Measurements from ENCODE around the gene RAB8B. TPM values are rescaled to one million over a fixed set of nuclear protein-coding genes. Genes with fewer than 3 reads are reported as not detected.
"Not testable (repeated sequence)": the region's sequence is repeated elsewhere in the genome, so short reads cannot be mapped to it uniquely, and the experiment has no call there.

The RAB8B gene
- total and polyA plus RNA-seq, 4 donors = 34.4 to 104 (median 53.5) TPM

DNA sequence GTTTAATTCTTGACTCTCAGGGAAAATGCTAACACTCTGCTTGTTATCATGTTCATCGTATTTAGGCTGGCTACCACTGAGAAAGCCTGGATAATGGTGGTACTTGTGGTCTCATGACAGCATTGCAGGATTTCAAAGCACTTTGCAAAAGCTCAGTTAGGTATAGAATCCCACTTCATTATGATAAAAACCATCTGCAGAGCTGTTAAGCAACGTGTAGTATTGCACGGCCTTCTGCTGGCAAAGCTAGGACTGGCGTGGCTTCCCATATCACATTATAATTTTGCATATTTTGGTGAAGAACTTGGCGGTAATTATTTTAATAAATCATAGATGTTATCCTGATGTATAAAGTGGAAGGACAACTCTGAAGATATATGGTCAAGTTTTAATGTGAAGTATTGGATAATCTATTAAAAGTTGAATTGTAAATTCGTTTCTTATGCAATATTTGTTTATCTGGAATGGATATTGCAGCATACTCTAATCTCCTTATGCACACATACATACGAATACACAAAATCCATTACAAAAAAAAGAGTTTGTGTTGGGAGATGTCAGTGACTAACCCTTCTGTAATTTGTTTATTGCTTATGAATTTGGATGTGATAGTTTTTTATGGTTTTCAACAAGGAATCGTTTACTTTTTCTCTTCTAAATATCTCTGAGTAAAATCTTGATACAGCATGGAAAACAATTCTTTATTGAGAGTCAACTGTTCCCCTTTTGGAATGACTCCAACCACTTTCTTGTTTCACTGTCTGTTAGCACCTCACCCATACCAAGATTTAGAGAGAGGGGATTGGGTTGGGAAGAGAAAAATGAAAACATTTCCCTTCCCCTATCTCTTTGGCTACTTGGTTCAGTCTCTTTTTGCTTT is 9.2 kb downstream of the RAB8B start:
- peak in 2 of 6 donors; percentile 53 to 67 for DNase-seq (ENCODE audit: low read depth in 4 of 6, low spot score in 6 of 6)
- Histone ChIP-seq H3K27me3 (ENCODE audit: control insufficient read depth, insufficient read depth, low read length) (no peaks in the 10 kb centered on the region), H3K4me1 (ENCODE audit: control insufficient read depth, insufficient read depth, low read length) (peaks cover 19% of the 10 kb centered on the region), H3K9me3 (ENCODE audit: control insufficient read depth, insufficient read depth, low read length) (no peaks in the 10 kb centered on the region), H3K36me3 (ENCODE audit: control insufficient read depth, insufficient read depth, low read length) (no peaks in the 10 kb centered on the region), H3K4me3 (ENCODE audit: low read depth, low read length) (no peak overlapping the region), H3K27ac (ENCODE audit: low read depth, low read length) (no peak overlapping the region)
- WGBS (ENCODE audit: insufficient coverage) = no CpG with 5 or more reads among the region's 8 CpGs

DNA sequence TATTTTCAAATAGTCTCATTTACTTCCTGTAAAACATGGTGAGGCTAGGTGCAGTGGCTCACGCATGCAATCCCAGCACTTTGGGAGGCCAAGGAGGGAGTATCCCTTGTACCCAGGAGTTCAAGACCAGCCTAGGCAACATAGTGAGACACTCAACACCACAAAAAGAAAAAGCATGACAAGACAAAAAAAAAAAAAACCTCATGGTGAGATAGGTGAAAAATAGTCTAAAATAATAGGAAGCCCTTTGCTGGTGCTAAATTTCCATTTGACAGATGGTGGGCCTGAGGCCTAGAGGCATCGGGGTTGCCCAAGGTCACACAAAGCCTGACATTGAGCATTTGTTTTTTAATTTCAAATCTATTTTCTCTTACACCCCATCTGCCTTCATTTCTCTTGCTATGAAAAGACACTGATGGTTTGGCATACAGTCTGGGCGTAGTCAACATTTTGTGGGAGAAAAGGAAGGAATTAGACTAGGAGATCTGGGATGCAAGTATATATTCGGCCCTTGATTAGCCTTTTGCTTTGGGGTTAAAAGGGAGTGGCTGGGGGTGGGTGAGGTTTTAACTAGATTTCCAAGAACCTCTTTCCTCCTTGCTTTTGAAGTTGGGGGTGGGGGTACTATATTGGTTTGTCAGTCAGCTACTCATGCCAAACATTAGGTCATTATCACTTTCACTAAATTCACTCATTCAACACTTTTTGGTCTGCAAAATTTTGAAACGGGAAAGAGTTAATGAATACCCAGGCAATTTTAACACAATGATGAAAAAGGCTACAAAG is 11.3 kb downstream of the RAB8B start:
- Histone ChIP-seq H3K27me3 (ENCODE audit: control insufficient read depth, insufficient read depth, low read length) (no peaks in the 10 kb centered on the region), H3K4me1 (ENCODE audit: control insufficient read depth, insufficient read depth, low read length) (peaks cover 15% of the 10 kb centered on the region), H3K36me3 (ENCODE audit: control insufficient read depth, insufficient read depth, low read length) (no peaks in the 10 kb centered on the region), H3K4me3 (ENCODE audit: low read depth, low read length) (no peak overlapping the region), H3K27ac (ENCODE audit: low read depth, low read length) (no peak overlapping the region), H3K9me3 (ENCODE audit: control insufficient read depth, insufficient read depth, low read length) (no peaks in the 10 kb centered on the region)
- peak in 1 of 6 donors; percentile 39 for DNase-seq (ENCODE audit: low read depth in 4 of 6, low spot score in 6 of 6)
- 86% methylated on average over 1 of the region's 5 CpGs for WGBS (ENCODE audit: insufficient coverage)

DNA sequence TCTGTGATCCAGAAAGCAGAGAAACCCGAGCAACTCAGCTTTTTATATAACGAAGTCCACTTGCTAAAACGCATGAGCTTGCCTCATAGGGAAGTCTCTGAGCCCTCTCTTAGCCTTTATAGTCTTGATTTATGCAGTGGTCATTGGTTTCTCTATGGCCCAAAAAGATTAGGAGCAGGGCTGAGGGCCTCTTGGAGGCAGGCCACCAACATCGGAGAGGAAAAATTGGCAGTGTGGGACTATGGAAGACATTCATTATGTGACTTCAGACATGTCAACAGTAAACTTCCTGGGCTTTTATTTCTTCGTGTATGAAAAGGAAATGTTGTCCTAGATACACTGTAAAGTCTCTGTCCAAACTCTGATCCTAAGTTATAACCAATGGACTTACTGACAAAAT is 13.5 kb downstream of the RAB8B start:
- no peaks in the 10 kb centered on the region for H3K27me3 ChIP-seq (ENCODE audit: control insufficient read depth, insufficient read depth, low read length)
- no peak overlapping the region for H3K4me3 ChIP-seq (ENCODE audit: low read depth, low read length)
- no peaks in the 10 kb centered on the region for H3K9me3 ChIP-seq (ENCODE audit: control insufficient read depth, insufficient read depth, low read length)
- peak overlapping the region; percentile 65 for H3K27ac ChIP-seq (ENCODE audit: low read depth, low read length)
- peak in 2 of 6 donors; percentile 21 to 27 for DNase-seq (ENCODE audit: low read depth in 4 of 6, low spot score in 6 of 6)
- no CpG with 5 or more reads among the region's 5 CpGs for WGBS (ENCODE audit: insufficient coverage)
- H3K36me3 ChIP-seq (ENCODE audit: control insufficient read depth, insufficient read depth, low read length) = no peaks in the 10 kb centered on the region
- peaks cover 10% of the 10 kb centered on the region for H3K4me1 ChIP-seq (ENCODE audit: control insufficient read depth, insufficient read depth, low read length)

DNA sequence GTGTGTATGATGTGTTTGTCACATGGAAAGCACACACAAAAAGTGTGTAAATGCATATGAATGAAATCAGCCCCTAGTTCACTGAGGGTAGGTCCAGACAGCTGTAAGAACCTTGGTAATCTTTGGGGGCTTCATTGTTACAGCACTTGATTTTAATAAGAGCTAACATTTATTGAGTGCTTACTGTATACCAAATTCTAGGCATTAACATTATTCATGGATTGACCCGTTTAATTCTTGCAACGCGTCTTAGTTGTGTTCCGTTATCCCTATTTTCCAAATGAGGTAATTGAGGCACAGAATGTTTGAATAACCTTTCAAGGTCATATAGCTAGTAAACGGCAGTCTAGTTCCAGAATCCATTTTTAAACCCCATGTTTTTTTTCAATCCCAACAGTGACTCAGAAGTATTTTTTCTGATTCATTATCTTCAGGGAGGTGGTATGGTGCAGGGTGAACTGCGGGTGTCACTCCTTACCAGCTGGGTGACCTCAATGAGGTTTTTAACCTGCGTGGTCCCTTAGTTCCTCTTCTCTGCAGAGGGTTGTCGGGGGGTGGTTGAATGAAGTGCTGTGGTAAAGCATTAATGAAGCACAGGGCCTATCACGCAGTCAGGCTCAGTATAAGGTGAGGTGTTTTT is 14.2 kb downstream of the RAB8B start:
- Histone ChIP-seq H3K4me3 (ENCODE audit: low read depth, low read length) (no peak overlapping the region), H3K36me3 (ENCODE audit: control insufficient read depth, insufficient read depth, low read length) (no peaks in the 10 kb centered on the region), H3K27me3 (ENCODE audit: control insufficient read depth, insufficient read depth, low read length) (no peaks in the 10 kb centered on the region), H3K27ac (ENCODE audit: low read depth, low read length) (no peak overlapping the region), H3K9me3 (ENCODE audit: control insufficient read depth, insufficient read depth, low read length) (no peaks in the 10 kb centered on the region), H3K4me1 (ENCODE audit: control insufficient read depth, insufficient read depth, low read length) (peaks cover 10% of the 10 kb centered on the region)
- 63% methylated on average over 2 of the region's 9 CpGs for WGBS (ENCODE audit: insufficient coverage)
- no peak for DNase-seq (ENCODE audit: low read depth in 4 of 6, low spot score in 6 of 6)

DNA sequence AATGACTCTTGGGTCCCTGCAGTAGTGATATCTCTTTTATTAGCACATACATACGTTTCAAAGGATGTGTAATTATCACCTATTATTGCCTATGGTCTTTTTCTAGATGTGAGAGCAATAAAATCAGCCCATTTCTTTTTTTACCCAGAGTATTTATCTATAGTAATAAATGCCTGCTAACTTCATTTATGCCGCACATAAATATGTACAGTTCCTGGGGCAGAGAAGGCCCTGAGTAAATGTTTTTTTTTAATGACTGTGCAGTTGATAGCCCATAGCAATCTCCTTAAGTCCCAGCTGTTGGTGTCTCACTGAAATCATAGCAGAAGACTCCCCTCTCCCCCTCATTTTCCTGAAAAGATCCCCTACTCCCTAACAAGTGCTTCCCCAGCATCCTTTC is 16.7 kb downstream of the RAB8B start:
- Histone ChIP-seq H3K9me3 (ENCODE audit: control insufficient read depth, insufficient read depth, low read length) (no peaks in the 10 kb centered on the region), H3K36me3 (ENCODE audit: control insufficient read depth, insufficient read depth, low read length) (no peaks in the 10 kb centered on the region), H3K4me1 (ENCODE audit: control insufficient read depth, insufficient read depth, low read length) (peaks cover 15% of the 10 kb centered on the region), H3K4me3 (ENCODE audit: low read depth, low read length) (no peak overlapping the region), H3K27me3 (ENCODE audit: control insufficient read depth, insufficient read depth, low read length) (no peaks in the 10 kb centered on the region), H3K27ac (ENCODE audit: low read depth, low read length) (no peak overlapping the region)
- peak in 1 of 6 donors; percentile 68 for DNase-seq (ENCODE audit: low read depth in 4 of 6, low spot score in 6 of 6)
- WGBS (ENCODE audit: insufficient coverage) = no CpG with 5 or more reads among the region's 2 CpGs

DNA sequence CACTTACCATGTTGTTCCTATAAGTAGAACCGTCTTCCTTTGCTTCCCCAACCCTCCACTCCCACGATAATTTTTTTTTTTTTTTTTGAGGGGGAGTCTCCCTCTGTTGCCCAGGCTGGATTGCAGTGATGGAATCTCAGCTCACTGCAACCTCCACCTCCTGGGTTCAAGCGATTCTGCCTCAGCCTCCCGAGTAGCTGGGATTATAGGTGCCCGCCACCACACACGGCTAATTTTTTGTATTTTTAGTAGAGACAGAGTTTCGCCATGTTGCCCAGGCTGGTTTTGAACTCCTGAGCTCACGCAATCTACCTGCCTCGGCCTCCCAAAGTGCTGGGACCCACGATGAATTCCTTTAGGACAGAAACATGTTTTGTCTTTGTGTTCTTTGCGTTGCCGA is 19.4 kb downstream of the RAB8B start:
- not testable (repeated sequence) for H3K36me3 ChIP-seq (ENCODE audit: control insufficient read depth, insufficient read depth, low read length); H3K27ac ChIP-seq (ENCODE audit: low read depth, low read length); H3K27me3 ChIP-seq (ENCODE audit: control insufficient read depth, insufficient read depth, low read length); DNase-seq (ENCODE audit: low read depth in 4 of 6, low spot score in 6 of 6); H3K4me3 ChIP-seq (ENCODE audit: low read depth, low read length); H3K9me3 ChIP-seq (ENCODE audit: control insufficient read depth, insufficient read depth, low read length); H3K4me1 ChIP-seq (ENCODE audit: control insufficient read depth, insufficient read depth, low read length)
- WGBS (ENCODE audit: insufficient coverage) = 100% methylated on average over 10 of the region's 12 CpGs

DNA sequence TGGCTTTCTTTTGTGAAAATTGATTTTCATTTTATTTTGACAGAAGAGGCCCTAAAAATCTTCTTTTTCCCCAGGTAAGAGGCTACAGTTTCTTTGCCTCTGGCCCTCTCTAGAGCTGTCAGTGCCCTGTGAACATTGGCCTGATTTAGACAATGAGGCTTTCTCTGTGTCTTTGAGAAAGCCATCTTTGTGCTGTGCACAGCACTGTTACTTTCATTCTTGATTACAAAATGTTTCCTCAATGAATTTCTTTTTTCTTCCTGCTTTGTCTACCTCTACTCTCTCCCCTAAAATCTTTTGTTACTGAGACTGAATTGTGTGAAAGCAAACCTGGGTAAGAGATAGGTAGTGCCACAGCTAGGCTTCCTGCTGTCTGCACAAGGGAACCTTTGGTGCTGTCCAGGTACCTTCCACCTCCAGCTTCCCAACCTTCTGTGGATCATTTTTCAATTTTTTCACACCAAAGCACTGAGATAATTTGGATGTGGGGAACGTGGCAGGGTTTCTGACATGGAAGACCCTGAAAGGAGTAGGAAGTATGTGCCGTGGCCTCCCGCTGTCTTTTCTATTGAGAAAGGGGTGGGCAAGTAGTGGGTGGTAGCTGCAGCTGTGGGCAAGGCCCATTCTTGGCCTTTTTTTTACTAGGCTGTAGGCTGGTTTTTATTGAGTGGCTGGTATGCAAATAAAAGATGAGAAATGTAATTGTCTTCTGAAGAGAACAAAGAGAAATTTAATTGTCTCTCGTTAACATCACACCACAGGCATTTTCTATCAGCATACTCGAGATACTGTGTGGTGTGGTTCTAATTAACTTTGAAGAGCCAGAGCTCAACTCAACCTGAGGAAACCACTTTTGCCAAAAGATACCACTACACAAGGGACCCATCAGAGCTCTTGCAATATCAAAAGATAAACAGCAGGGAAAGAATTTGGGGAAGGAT is 21.0 kb downstream of the RAB8B start:
- DNase-seq (ENCODE audit: low read depth in 4 of 6, low spot score in 6 of 6) = peak in 2 of 6 donors; percentile 36 to 43
- WGBS (ENCODE audit: insufficient coverage) = 36% methylated on average over 2 of the region's 5 CpGs
- Histone ChIP-seq H3K36me3 (ENCODE audit: control insufficient read depth, insufficient read depth, low read length) (no peaks in the 10 kb centered on the region), H3K27me3 (ENCODE audit: control insufficient read depth, insufficient read depth, low read length) (no peaks in the 10 kb centered on the region), H3K27ac (ENCODE audit: low read depth, low read length) (peak overlapping the region; percentile 83), H3K4me1 (ENCODE audit: control insufficient read depth, insufficient read depth, low read length) (peaks cover 5% of the 10 kb centered on the region), H3K4me3 (ENCODE audit: low read depth, low read length) (no peak overlapping the region), H3K9me3 (ENCODE audit: control insufficient read depth, insufficient read depth, low read length) (no peaks in the 10 kb centered on the region)

DNA sequence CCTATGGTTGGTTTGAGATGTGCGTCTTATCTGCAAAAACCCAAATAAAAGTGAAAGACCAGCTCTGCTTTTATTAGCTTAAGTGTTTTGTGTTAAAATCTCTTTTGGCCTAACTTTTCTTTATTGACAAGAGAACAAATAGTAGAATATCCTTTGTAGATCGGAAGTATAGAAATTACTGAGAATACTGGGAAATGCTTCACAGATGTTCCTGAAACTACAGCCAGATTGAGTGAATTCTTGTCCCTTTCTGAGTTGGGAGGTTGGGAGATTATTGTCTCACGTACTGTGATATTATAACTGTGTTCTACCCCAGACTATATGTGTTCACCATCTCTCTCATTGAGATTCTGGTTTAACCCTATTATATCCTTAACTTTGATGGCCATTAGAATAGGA is 21.7 kb downstream of the RAB8B start:
- no CpG with 5 or more reads among the region's 3 CpGs for WGBS (ENCODE audit: insufficient coverage)
- Histone ChIP-seq H3K9me3 (ENCODE audit: control insufficient read depth, insufficient read depth, low read length) (no peaks in the 10 kb centered on the region), H3K36me3 (ENCODE audit: control insufficient read depth, insufficient read depth, low read length) (no peaks in the 10 kb centered on the region), H3K27me3 (ENCODE audit: control insufficient read depth, insufficient read depth, low read length) (no peaks in the 10 kb centered on the region), H3K4me3 (ENCODE audit: low read depth, low read length) (no peak overlapping the region), H3K27ac (ENCODE audit: low read depth, low read length) (peak overlapping the region; percentile 83), H3K4me1 (ENCODE audit: control insufficient read depth, insufficient read depth, low read length) (peaks cover 5% of the 10 kb centered on the region)
- no peak for DNase-seq (ENCODE audit: low read depth in 4 of 6, low spot score in 6 of 6)

DNA sequence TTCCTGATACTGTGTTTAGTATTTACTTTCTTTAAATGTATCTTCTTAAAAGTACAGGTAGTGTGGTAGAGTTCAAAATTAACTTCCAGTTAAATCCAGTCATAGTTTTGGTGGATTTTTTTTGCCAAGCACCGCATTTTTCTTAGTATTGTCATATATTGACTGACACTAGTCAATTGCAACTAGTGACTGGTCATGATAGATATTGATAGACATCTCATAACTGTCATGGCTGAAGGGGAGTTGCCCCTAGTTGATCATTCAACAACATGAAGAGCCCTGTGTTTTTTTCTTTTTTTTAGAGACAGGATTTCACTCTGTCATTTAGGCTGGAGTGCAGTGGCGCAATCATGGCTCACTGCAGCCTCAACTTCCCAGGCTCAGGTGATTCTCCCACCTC is 22.1 kb downstream of the RAB8B start:
- Histone ChIP-seq H3K9me3 (ENCODE audit: control insufficient read depth, insufficient read depth, low read length) (no peaks in the 10 kb centered on the region), H3K36me3 (ENCODE audit: control insufficient read depth, insufficient read depth, low read length) (no peaks in the 10 kb centered on the region), H3K4me3 (ENCODE audit: low read depth, low read length) (no peak overlapping the region), H3K27ac (ENCODE audit: low read depth, low read length) (peak overlapping the region; percentile 83), H3K27me3 (ENCODE audit: control insufficient read depth, insufficient read depth, low read length) (no peaks in the 10 kb centered on the region), H3K4me1 (ENCODE audit: control insufficient read depth, insufficient read depth, low read length) (peaks cover 5% of the 10 kb centered on the region)
- DNase-seq (ENCODE audit: low read depth in 4 of 6, low spot score in 6 of 6) = no peak
- WGBS (ENCODE audit: insufficient coverage) = 100% methylated on average over 1 of the region's 2 CpGs

Data from spinal cord (tissue), 10 donors.